CD4-positive, alpha-beta T cell (primary cell): ENCODE results near the gene PBX1. TPM values are rescaled to one million over a fixed set of nuclear protein-coding genes. Genes with fewer than 3 reads are reported as not detected.

Experiments used
- ATAC-seq: fragments of 200-7000 bp; cut with Tn5 transposase; one replicate; pipeline ENCODE4 v1.10.0; 2022; ENCODE audit warnings: mild to moderate bottlenecking; ENCODE audit not compliant: poor library complexity
- CTCF ChIA-PET: fragments of 350-600 bp; sonication (Branson Sonifier 250); formaldehyde crosslinking; loops from one replicate; lab custom pipeline; 2021; ENCODE audit warnings: antibody characterized with exemption, inconsistent platforms; lab: Charles Lee
- POLR2A ChIA-PET: fragments of 350-600 bp; sonication (Branson Sonifier 250); formaldehyde crosslinking; loops from one replicate; lab custom pipeline; 2021; ENCODE audit warnings: antibody characterized with exemption, inconsistent platforms; lab: Charles Lee
- DNase-seq, 14 experiments: peaks; one replicate each; pipeline ENCODE4 v3.0.0-alpha.2; 2013 to 2020; ENCODE audit warnings: mixed read lengths in 2 of 14
- H3K27ac ChIP-seq, 2 donors: one replicate each; pipeline versions ENCODE4 v1.5.1 to v1.7.0; 2013; ENCODE audit warnings: low read length in 2 of 2, low read depth in 1 of 2, mild to moderate bottlenecking in 1 of 2
- H3K27me3 ChIP-seq, 2 experiments: 1 replicate in 1 of 2; 2 replicates in 1 of 2; pipeline versions ENCODE4 v1.6.1 to v1.7.0; 2013; ENCODE audit warnings: low read length in 2 of 2, control low read depth in 1 of 2, mild to moderate bottlenecking in 1 of 2, moderate library complexity in 1 of 2; ENCODE audit not compliant: insufficient read depth in 2 of 2, control insufficient read depth in 1 of 2
- H3K36me3 ChIP-seq: one replicate; pipeline ENCODE4 v1.6.1; 2013; ENCODE audit warnings: low read length, control low read depth; ENCODE audit not compliant: insufficient read depth
- H3K4me1 ChIP-seq: one replicate; pipeline ENCODE4 v1.6.1; 2013; ENCODE audit warnings: low read length, control low read depth; ENCODE audit not compliant: insufficient read depth
- H3K4me3 ChIP-seq: one replicate; pipeline ENCODE4 v1.5.1; 2013; ENCODE audit warnings: mild to moderate bottlenecking, low read length, moderate library complexity
- H3K9me3 ChIP-seq, 2 experiments: 1 replicate in 1 of 2; 2 replicates in 1 of 2; pipeline versions ENCODE4 v1.6.1 to v1.7.0; 2013; ENCODE audit warnings: low read length in 2 of 2, mild to moderate bottlenecking in 2 of 2, control low read depth in 1 of 2, moderate library complexity in 1 of 2; ENCODE audit not compliant: control insufficient read depth in 1 of 2, insufficient read depth in 1 of 2
- H3K27ac Mint-ChIP-seq: one replicate; pipeline ENCODE4 v1.8.0; 2020; ENCODE audit warnings: mixed read lengths
- H3K27me3 Mint-ChIP-seq: one replicate; pipeline ENCODE4 v1.8.0; 2021; ENCODE audit warnings: mixed read lengths
- H3K36me3 Mint-ChIP-seq: one replicate; pipeline ENCODE4 v1.8.0; 2021; ENCODE audit warnings: low read depth, mixed read lengths
- H3K4me1 Mint-ChIP-seq: one replicate; pipeline ENCODE4 v1.8.0; 2021; ENCODE audit warnings: low read depth, mixed read lengths
- H3K4me3 Mint-ChIP-seq: one replicate; pipeline ENCODE4 v1.8.0; 2020; ENCODE audit warnings: mild to moderate bottlenecking, mixed read lengths
- H3K9me3 Mint-ChIP-seq: one replicate; pipeline ENCODE4 v1.8.0; 2020; ENCODE audit warnings: mixed read lengths
- CTCF ChIP-seq: fragments of 200-600 bp; IDR thresholded peaks from one replicate; pipeline ENCODE4 v1.8.0; 2022; ENCODE audit warnings: antibody characterized with exemption, mild to moderate bottlenecking
- intact Hi-C, 2 experiments: fragments of 100-400 bp; cut with DNase I in 1 of 2; cut with micrococcal nuclease in 1 of 2; formaldehyde crosslinking; loops; one replicate each; pipeline versions ENCODE4 v1.15.1 to v1.9.0; 2023 to 2025; cut with DNase I, micrococcal nuclease
- total RNA-seq, 174 experiments: library from RNA in 2 of 174; stranded (reverse) in 2 of 174; gene quantifications; one replicate each; pipeline ENCODE4 v1.2.3 and lab custom pipeline; 2021 to 2026

PBX1 gene
- total RNA-seq, 2 experiments from 2014 or later: 0.64 to 0.96 TPM

GRCh38 chr1:164771041-164771618, 212.1 kb downstream of the PBX1 start:
- no peaks in the 10 kb centered on the region for H3K27me3 Mint-ChIP-seq
- H3K9me3 Mint-ChIP-seq: no peaks in the 10 kb centered on the region

GRCh38 chr1:164771619-164772361, 212.8 kb downstream of the PBX1 start:
- POLR2A ChIA-PET: interaction anchor here (0.7 kb wide), 1 partner anchor 16 kb away, joined by 3 read pairs; no protein-coding TSS in a partner anchor
- ATAC-seq: no peak
- Histone ChIP-seq H3K9me3 (peaks cover 0 to 2% of the 10 kb centered on the region in 2 experiments), H3K27ac (no peak overlapping the region), H3K36me3 (no peaks in the 10 kb centered on the region), H3K27me3 (no peaks in the 10 kb centered on the region), H3K4me1 (no peaks in the 10 kb centered on the region), H3K4me3 (no peak overlapping the region)
- TF ChIP-seq CTCF: no peak
- Mint-ChIP-seq H3K36me3 (no peaks in the 10 kb centered on the region), H3K4me3 (no peak overlapping the region), H3K9me3 (no peaks in the 10 kb centered on the region), H3K27me3 (no peaks in the 10 kb centered on the region), H3K4me1 (no peaks in the 10 kb centered on the region), H3K27ac (no peak overlapping the region)
- CTCF ChIA-PET: no interaction called here
- no peak for DNase-seq
- intact Hi-C loops: no loop called here

More at GRCh38 chr1:164771041-164771618, 212.1 kb downstream of the PBX1 start:
- H3K9me3 ChIP-seq: peaks cover 0 to 4% of the 10 kb centered on the region in 2 experiments
- H3K4me1 ChIP-seq: no peaks in the 10 kb centered on the region
- ChIA-PET CTCF (no interaction called here), POLR2A (interaction anchor here (0.7 kb wide), 1 partner anchor 16 kb away, joined by 3 read pairs; no protein-coding TSS in a partner anchor)
- ATAC-seq: no peak
- H3K4me1 Mint-ChIP-seq: no peaks in the 10 kb centered on the region
- H3K36me3 Mint-ChIP-seq: no peaks in the 10 kb centered on the region
- H3K27ac Mint-ChIP-seq: no peak overlapping the region
- intact Hi-C loops: no loop called here
- H3K4me3 ChIP-seq: no peak overlapping the region
- no peak for TF ChIP-seq CTCF
- no peaks in the 10 kb centered on the region for H3K27me3 ChIP-seq
- H3K4me3 Mint-ChIP-seq: no peak overlapping the region
- no peaks in the 10 kb centered on the region for H3K36me3 ChIP-seq
- no peak for DNase-seq
- H3K27ac ChIP-seq: no peak overlapping the region

GRCh38 chr1:164772635-164773034, 213.7 kb downstream of the PBX1 start:
- Mint-ChIP-seq H3K4me3 (no peak overlapping the region), H3K27ac (no peak overlapping the region), H3K36me3 (no peaks in the 10 kb centered on the region), H3K27me3 (no peaks in the 10 kb centered on the region), H3K4me1 (no peaks in the 10 kb centered on the region), H3K9me3 (no peaks in the 10 kb centered on the region)
- Histone ChIP-seq H3K9me3 (peaks cover 0 to 6% of the 10 kb centered on the region in 2 experiments), H3K27me3 (no peaks in the 10 kb centered on the region), H3K27ac (no peak overlapping the region), H3K4me3 (no peak overlapping the region), H3K36me3 (no peaks in the 10 kb centered on the region), H3K4me1 (no peaks in the 10 kb centered on the region)
- DNase-seq: no peak
- no peak for ATAC-seq
- CTCF ChIA-PET: no interaction called here
- POLR2A ChIA-PET: no interaction called here
- intact Hi-C loops: no loop called here
- no peak for TF ChIP-seq CTCF
